Articular chondrocyte of knee joint (primary cell): Measurements from ENCODE around the gene CRCP. TPM values are rescaled to one million over a fixed set of nuclear protein-coding genes. Genes with fewer than 3 reads are reported as not detected.

Experiments
- total RNA-seq: library from RNA; depleted of rRNA; stranded (reverse); fragments of >200 nt; gene quantifications from 2 replicates; pipeline ENCODE4 v1.2.3, GENCODE V29; 2012

The CRCP gene
- 23.8 and 35.7 TPM in 2 replicates for total RNA-seq

GRCh38 chr7:66114743-66115649, at the start of gene CRCP:
Gene CRCP (plus strand): TSS chr7:66114847. CDS start chr7:66114963, 116 bp downstream.

GRCh38 chr7:66075590-66076461, 38.8 kb upstream of the CRCP start, which contains the start of gene ASL:
Gene ASL (plus strand): TSS chr7:66075819. CDS start chr7:66076082, 263 bp downstream.

Other genes starting within 250 kb of the CRCP start
- 17.6 and 18.9 TPM in 2 replicates for gene VKORC1L1, start 241.8 kb upstream of the CRCP start, total RNA-seq
- 16.5 and 19.5 TPM in 2 replicates for gene GUSB, start 132.6 kb upstream of the CRCP start, total RNA-seq
- gene ASL, start 39.0 kb upstream of the CRCP start, total RNA-seq, result 32.0 and 45.1 TPM in 2 replicates
- 58.7 and 65.7 TPM in 2 replicates for gene TPST1, start 90.5 kb downstream of the CRCP start, total RNA-seq